ENCODE measurements around the gene OSM. TPM values are rescaled to one million over a fixed set of nuclear protein-coding genes. Genes with fewer than 3 reads are reported as not detected.

OSM gene
- total RNA-seq, 4 donors from 2014 or later: 0.40 TPM; not detected in 3

DNA sequence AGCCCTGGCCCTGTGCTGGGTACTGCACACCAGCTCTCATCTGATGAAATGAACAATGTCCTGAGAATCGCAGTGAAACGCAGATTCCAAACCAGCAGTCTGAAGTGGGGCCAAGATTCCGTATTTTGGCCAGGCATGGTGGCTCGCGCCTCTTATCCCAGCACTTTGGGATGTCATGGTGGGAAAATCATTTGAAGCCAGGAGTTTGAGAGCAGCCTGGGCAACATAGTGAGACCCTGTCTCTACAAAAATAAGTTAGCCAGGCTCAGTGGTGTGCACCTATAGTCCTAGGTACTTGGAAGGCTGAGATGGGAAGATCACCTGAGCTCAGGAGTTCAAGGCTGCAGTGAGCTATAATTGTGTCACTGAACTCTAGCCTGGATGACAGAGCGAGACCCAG, 33.1 kb downstream of the OSM start:
- Histone ChIP-seq H3K4me1 (peaks cover 16 to 20% of the 10 kb centered on the region in 2 donors), H3K4me3 (replicated peaks in 1 of 3) (no peak overlapping the region), H3K27ac (no peak overlapping the region), H3K27me3 (no peaks in the 10 kb centered on the region), H3K9me3 (no peaks in the 10 kb centered on the region), H3K36me3 (no peaks in the 10 kb centered on the region)
- WGBS, 2 donors: 89 to 95% methylated on average over 6 of the region's 6 CpGs
- no peak for TF ChIP-seq POLR2A (IDR thresholded peaks at IDR 0.05)
- TF ChIP-seq, protein P1, sequence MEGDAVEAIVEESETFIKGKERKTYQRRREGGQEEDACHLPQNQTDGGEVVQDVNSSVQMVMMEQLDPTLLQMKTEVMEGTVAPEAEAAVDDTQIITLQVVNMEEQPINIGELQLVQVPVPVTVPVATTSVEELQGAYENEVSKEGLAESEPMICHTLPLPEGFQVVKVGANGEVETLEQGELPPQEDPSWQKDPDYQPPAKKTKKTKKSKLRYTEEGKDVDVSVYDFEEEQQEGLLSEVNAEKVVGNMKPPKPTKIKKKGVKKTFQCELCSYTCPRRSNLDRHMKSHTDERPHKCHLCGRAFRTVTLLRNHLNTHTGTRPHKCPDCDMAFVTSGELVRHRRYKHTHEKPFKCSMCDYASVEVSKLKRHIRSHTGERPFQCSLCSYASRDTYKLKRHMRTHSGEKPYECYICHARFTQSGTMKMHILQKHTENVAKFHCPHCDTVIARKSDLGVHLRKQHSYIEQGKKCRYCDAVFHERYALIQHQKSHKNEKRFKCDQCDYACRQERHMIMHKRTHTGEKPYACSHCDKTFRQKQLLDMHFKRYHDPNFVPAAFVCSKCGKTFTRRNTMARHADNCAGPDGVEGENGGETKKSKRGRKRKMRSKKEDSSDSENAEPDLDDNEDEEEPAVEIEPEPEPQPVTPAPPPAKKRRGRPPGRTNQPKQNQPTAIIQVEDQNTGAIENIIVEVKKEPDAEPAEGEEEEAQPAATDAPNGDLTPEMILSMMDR (IDR thresholded peaks at IDR 0.05): no peak
- no peak for DNase-seq
- intact Hi-C loops (cut with DNase I): no loop called here

DNA sequence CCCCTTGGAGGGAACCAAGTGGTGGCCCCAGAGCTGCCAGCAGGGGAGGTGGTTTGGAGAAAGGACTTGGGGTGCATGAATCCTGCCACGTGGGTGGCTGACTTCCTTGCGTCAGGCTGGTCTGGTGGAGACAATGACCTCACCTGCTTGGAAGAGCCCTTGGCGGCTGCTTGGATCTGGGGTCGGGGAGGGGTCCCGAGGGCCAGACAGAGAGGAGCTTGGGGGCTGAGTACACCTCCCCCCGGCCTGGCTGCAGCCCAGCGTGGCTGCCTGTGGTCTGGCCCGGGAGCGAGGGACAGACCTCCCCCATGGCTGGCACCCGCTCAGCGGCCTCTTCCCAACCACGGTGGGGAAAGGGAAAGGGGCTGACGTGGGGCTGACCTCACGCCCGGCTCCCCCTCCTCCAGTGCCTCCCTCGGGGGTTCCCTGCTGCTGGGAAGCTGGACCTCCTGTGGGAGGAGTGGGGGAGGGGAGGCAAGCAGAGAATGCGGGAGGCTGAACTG, 33.9 kb downstream of the OSM start:
- H3K9me3 ChIP-seq: no peaks in the 10 kb centered on the region
- H3K36me3 ChIP-seq: no peaks in the 10 kb centered on the region
- intact Hi-C loops (cut with DNase I): no loop called here
- no peaks in the 10 kb centered on the region for H3K27me3 ChIP-seq
- no peak overlapping the region for H3K4me3 ChIP-seq (replicated peaks in 1 of 3)
- H3K4me1 ChIP-seq: peaks cover 16 to 20% of the 10 kb centered on the region in 2 donors
- TF ChIP-seq, protein P1 (IDR thresholded peaks at IDR 0.05): no peak
- no peak for TF ChIP-seq POLR2A (IDR thresholded peaks at IDR 0.05)
- no peak for DNase-seq
- no peak overlapping the region for H3K27ac ChIP-seq
- 36 to 42% methylated on average over 10 to 12 of the region's 17 CpGs for WGBS, 2 donors

DNA sequence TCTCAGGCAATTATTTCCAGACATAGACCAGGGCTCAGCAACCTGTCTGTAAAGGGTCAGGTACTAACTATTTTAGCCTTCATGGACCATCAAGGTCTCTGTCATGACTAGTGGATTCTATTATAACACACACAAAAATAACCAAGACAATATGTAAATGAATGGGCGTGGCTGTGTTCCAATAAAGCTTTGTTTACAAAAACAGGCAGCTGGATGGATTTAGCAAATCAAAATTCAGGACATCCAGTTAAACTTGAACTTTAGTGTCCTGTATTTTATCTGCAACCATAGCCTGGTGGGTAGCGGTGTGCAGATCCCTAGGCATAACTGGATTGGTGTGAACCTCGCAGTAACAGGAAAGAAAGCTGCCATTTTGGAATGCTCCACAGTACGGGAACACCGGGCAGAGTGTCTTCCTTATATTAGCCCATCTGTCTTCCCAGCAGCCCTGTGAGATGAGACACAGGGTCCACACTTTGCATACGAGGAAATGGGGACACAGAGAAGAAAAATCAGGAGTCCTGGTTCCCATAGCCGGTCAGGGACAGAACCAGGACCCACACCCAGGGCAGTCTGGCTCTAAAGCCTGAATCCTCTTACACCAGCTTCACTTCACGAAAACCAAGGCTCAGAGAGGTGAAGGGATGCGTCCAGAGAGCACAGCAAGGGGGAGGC, 35.7 kb downstream of the OSM start:
- Histone ChIP-seq H3K27me3 (no peaks in the 10 kb centered on the region), H3K9me3 (no peaks in the 10 kb centered on the region), H3K27ac (no peak overlapping the region), H3K4me1 (peaks cover 12 to 15% of the 10 kb centered on the region in 2 donors), H3K4me3 (replicated peaks in 1 of 3) (no peak overlapping the region), H3K36me3 (no peaks in the 10 kb centered on the region)
- 84 to 92% methylated on average over 9 of the region's 9 CpGs for WGBS, 2 donors
- no peak for DNase-seq
- TF ChIP-seq, protein P1 (IDR thresholded peaks at IDR 0.05): no peak
- no peak for TF ChIP-seq POLR2A (IDR thresholded peaks at IDR 0.05)
- intact Hi-C loops (cut with DNase I): no loop called here

DNA sequence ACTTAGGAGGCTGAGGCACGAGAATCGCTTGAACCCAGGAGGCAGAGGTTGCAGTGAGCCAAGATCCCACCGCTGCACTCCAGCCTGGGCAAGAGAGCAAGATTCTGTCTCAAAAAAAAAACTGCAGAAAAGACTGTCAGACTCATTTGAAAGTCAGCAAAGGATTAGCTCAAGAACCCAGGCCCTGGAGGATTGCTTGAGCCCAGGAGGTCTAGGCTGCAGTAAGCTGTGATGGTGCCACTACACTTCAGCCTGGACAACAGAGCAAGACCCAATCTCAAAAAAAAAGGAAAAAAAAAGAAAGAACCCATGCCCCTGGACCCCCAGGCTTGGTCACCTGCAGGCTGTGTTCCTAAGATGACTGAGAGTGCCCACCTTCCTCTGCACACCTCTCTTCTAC, 36.3 kb downstream of the OSM start:
- WGBS, 2 donors: 91 to 96% methylated on average over 3 of the region's 3 CpGs
- H3K27me3 ChIP-seq: no peaks in the 10 kb centered on the region
- no peak overlapping the region for H3K27ac ChIP-seq
- no peaks in the 10 kb centered on the region for H3K9me3 ChIP-seq
- intact Hi-C loops (cut with DNase I): no loop called here
- TF ChIP-seq POLR2A (IDR thresholded peaks at IDR 0.05): no peak
- TF ChIP-seq, protein P1 (IDR thresholded peaks at IDR 0.05): no peak
- DNase-seq: no peak
- peaks cover 6 to 9% of the 10 kb centered on the region in 2 donors for H3K4me1 ChIP-seq
- H3K4me3 ChIP-seq (replicated peaks in 1 of 3): no peak overlapping the region
- no peaks in the 10 kb centered on the region for H3K36me3 ChIP-seq

DNA sequence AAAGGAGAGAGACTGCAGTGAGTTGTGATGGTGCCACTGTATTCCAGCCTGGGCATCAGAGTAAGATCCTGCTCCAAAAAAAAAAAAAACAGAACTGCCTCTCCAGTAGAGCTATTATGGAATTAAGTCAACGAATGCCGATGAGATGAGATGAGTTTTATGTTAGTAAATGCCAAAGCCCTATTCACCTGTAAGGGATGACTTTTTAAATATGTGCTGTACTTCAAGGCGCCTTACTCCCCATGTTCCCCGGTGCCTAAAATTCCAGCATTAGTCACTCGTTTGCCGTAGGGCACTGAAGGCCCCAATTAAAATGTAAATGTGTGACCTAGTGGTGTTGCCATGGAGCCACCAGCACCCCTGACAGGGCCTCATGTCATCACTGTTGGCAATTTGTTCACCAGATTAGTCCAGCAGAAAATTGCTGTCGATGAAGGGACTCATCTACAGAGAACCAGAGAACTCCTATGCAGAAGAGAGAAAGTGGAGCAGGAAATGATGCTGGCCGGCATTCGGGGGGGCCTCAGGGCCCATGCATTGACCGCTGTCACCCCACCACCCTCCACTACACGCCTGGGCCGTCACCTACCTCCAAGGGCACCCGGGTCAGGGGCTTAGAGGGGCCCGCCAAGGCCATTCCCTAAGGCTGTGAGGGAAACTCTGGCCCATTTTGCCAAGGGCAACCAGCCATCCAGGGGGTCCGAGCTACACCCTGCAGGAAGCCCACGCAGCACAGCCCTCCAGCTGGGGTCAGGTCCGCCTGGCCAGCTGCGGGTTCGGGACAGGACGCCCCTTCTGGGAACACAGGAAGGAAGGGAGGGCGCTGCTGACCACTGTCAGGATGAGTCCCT, 37.9 kb downstream of the OSM start:
- H3K36me3 ChIP-seq: no peaks in the 10 kb centered on the region
- intact Hi-C loops (cut with DNase I): no loop called here

More for the DNA sequence above, 37.9 kb downstream of the OSM start:
- H3K4me3 ChIP-seq (replicated peaks in 1 of 3): no peak overlapping the region
- 62 to 74% methylated on average over 15 to 20 of the region's 21 CpGs for WGBS, 2 donors
- no peak overlapping the region for H3K27ac ChIP-seq
- H3K27me3 ChIP-seq: no peaks in the 10 kb centered on the region
- H3K9me3 ChIP-seq: no peaks in the 10 kb centered on the region
- no peaks in the 10 kb centered on the region for H3K4me1 ChIP-seq
- TF ChIP-seq, protein P1 (IDR thresholded peaks at IDR 0.05): no peak
- no peak for TF ChIP-seq POLR2A (IDR thresholded peaks at IDR 0.05)
- no peak for DNase-seq

Measured in thyroid gland (tissue), 4 donors.